ENCODE measurements around the gene TMEM186. TPM values are rescaled to one million over a fixed set of nuclear protein-coding genes. Genes with fewer than 3 reads are reported as not detected.
A peak's percentile ranks its signal among the peaks of the same experiment; 100 is the strongest.
"Not testable (repeated sequence)": the region's sequence is repeated elsewhere in the genome, so short reads cannot be mapped to it uniquely, and the experiment has no call there.

Gene TMEM186
- total RNA-seq, 1 donor from 2014 or later = 9.6 TPM

DNA sequence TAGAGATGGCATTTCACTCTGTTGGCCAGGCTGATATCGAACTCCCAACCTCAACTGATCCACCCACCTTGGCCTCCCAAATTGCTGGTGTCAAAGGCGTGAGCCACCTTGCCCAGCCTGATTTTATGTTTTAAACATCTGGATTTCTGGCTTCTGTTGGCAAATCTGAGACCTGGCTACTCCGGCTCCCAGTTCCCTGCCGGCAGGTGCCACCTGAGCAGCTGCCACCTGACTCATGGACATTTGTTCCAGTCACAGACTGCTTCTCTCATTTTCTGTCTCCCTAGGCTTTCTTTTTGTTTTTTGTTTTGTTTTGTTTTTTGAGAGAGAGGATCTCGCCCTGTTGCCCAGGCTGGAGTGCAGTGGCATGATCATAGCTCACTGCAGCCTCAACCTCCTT is 9.8 kb upstream of the TMEM186 start:
- H3K9me3 Mint-ChIP-seq (ENCODE audit: unreplicated experiment) = no peaks in the 10 kb centered on the region
- peaks cover 3% of the 10 kb centered on the region for H3K4me1 Mint-ChIP-seq (ENCODE audit: low read depth, unreplicated experiment)
- H3K36me3 ChIP-seq (ENCODE audit: insufficient read depth, low read length) = peaks cover 83% of the 10 kb centered on the region
- no peak overlapping the region for H3K27ac Mint-ChIP-seq (ENCODE audit: unreplicated experiment)
- peaks cover 94% of the 10 kb centered on the region for H4K20me1 ChIP-seq (ENCODE audit: insufficient read depth, low read length)
- H3K27me3 ChIP-seq (ENCODE audit: insufficient read depth, low read length) = no peaks in the 10 kb centered on the region
- H3K9ac ChIP-seq (ENCODE audit: low read length) = no peak overlapping the region
- H3K4me3 ChIP-seq (ENCODE audit: insufficient read depth, low read depth, low read length) = no peak overlapping the region
- no peak for DNase-seq (ENCODE audit: low read depth)
- no peaks in the 10 kb centered on the region for H3K4me1 ChIP-seq (ENCODE audit: insufficient read depth, low read length)
- no peak overlapping the region for H3K27ac ChIP-seq (ENCODE audit: low read depth, low read length)
- H3K9me3 ChIP-seq (ENCODE audit: insufficient read depth, low read depth, low read length) = no peaks in the 10 kb centered on the region
- H2AFZ ChIP-seq (ENCODE audit: low read depth, low read length) = no peak overlapping the region
- no peak for FAIRE-seq
- no peak for TF ChIP-seq CTCF (IDR thresholded peaks at IDR 0.05; ENCODE audit: insufficient read depth, low read depth, low read length)
- no peak for TF ChIP-seq EZH2 (IDR thresholded peaks at IDR 0.05; ENCODE audit: insufficient read depth, low read length)
- no peak overlapping the region for H3K4me3 Mint-ChIP-seq (ENCODE audit: unreplicated experiment)
- no peak overlapping the region for H3K4me2 ChIP-seq (ENCODE audit: low read length)
- H3K79me2 ChIP-seq (ENCODE audit: insufficient read depth, low read length) = peaks cover 76% of the 10 kb centered on the region
- H3K36me3 Mint-ChIP-seq (ENCODE audit: low read depth, unreplicated experiment) = peaks cover 15% of the 10 kb centered on the region
- no peaks in the 10 kb centered on the region for H3K27me3 Mint-ChIP-seq (ENCODE audit: low read depth, unreplicated experiment)

GRCh38 chr16:8806272-8806983 is 9.0 kb upstream of the TMEM186 start:
- H3K27ac ChIP-seq (ENCODE audit: low read depth, low read length) = no peak overlapping the region
- no peaks in the 10 kb centered on the region for H3K4me1 ChIP-seq (ENCODE audit: insufficient read depth, low read length)
- Mint-ChIP-seq H3K36me3 (ENCODE audit: low read depth, unreplicated experiment) (peaks cover 13% of the 10 kb centered on the region), H3K4me3 (ENCODE audit: unreplicated experiment) (no peak overlapping the region), H3K27me3 (ENCODE audit: low read depth, unreplicated experiment) (no peaks in the 10 kb centered on the region), H3K9me3 (ENCODE audit: unreplicated experiment) (no peaks in the 10 kb centered on the region), H3K4me1 (ENCODE audit: low read depth, unreplicated experiment) (no peaks in the 10 kb centered on the region), H3K27ac (ENCODE audit: unreplicated experiment) (peak overlapping the region; percentile 26)
- peaks cover 83% of the 10 kb centered on the region for H3K79me2 ChIP-seq (ENCODE audit: insufficient read depth, low read length)
- FAIRE-seq (no peak), DNase-seq (ENCODE audit: low read depth) (no peak)
- H3K36me3 ChIP-seq (ENCODE audit: insufficient read depth, low read length) = peaks cover 83% of the 10 kb centered on the region
- no peak overlapping the region for H3K9ac ChIP-seq (ENCODE audit: low read length)
- no peaks in the 10 kb centered on the region for H3K27me3 ChIP-seq (ENCODE audit: insufficient read depth, low read length)
- no peaks in the 10 kb centered on the region for H3K9me3 ChIP-seq (ENCODE audit: insufficient read depth, low read depth, low read length)
- H2AFZ ChIP-seq (ENCODE audit: low read depth, low read length) = no peak overlapping the region
- peaks cover 93% of the 10 kb centered on the region for H4K20me1 ChIP-seq (ENCODE audit: insufficient read depth, low read length)
- H3K4me3 ChIP-seq (ENCODE audit: insufficient read depth, low read depth, low read length) = no peak overlapping the region
- no peak for TF ChIP-seq CTCF (IDR thresholded peaks at IDR 0.05; ENCODE audit: insufficient read depth, low read depth, low read length)
- no peak for TF ChIP-seq EZH2 (IDR thresholded peaks at IDR 0.05; ENCODE audit: insufficient read depth, low read length)
- no peak overlapping the region for H3K4me2 ChIP-seq (ENCODE audit: low read length)

GRCh38 chr16:8804313-8804712 is 6.9 kb upstream of the TMEM186 start:
- H3K9ac ChIP-seq (ENCODE audit: low read length) = no peak overlapping the region
- H2AFZ ChIP-seq (ENCODE audit: low read depth, low read length) = no peak overlapping the region
- Mint-ChIP-seq H3K27me3 (ENCODE audit: low read depth, unreplicated experiment) (no peaks in the 10 kb centered on the region), H3K4me1 (ENCODE audit: low read depth, unreplicated experiment) (peaks cover 6% of the 10 kb centered on the region), H3K27ac (ENCODE audit: unreplicated experiment) (no peak overlapping the region), H3K4me3 (ENCODE audit: unreplicated experiment) (no peak overlapping the region), H3K9me3 (ENCODE audit: unreplicated experiment) (no peaks in the 10 kb centered on the region), H3K36me3 (ENCODE audit: low read depth, unreplicated experiment) (peaks cover 11% of the 10 kb centered on the region)
- no peaks in the 10 kb centered on the region for H3K27me3 ChIP-seq (ENCODE audit: insufficient read depth, low read length)
- FAIRE-seq (no peak), DNase-seq (ENCODE audit: low read depth) (no peak)
- peaks cover 70% of the 10 kb centered on the region for H3K36me3 ChIP-seq (ENCODE audit: insufficient read depth, low read length)
- no peak overlapping the region for H3K27ac ChIP-seq (ENCODE audit: low read depth, low read length)
- peaks cover 96% of the 10 kb centered on the region for H4K20me1 ChIP-seq (ENCODE audit: insufficient read depth, low read length)
- no peak overlapping the region for H3K4me3 ChIP-seq (ENCODE audit: insufficient read depth, low read depth, low read length)
- H3K79me2 ChIP-seq (ENCODE audit: insufficient read depth, low read length) = peaks cover 99% of the 10 kb centered on the region
- peaks cover 2% of the 10 kb centered on the region for H3K4me1 ChIP-seq (ENCODE audit: insufficient read depth, low read length)
- H3K4me2 ChIP-seq (ENCODE audit: low read length) = no peak overlapping the region
- no peak for TF ChIP-seq EZH2 (IDR thresholded peaks at IDR 0.05; ENCODE audit: insufficient read depth, low read length)
- TF ChIP-seq CTCF (IDR thresholded peaks at IDR 0.05; ENCODE audit: insufficient read depth, low read depth, low read length) = no peak
- no peaks in the 10 kb centered on the region for H3K9me3 ChIP-seq (ENCODE audit: insufficient read depth, low read depth, low read length)

- DNase-seq (ENCODE audit: low read depth); H3K9me3 Mint-ChIP-seq (ENCODE audit: unreplicated experiment); H3K4me3 Mint-ChIP-seq (ENCODE audit: unreplicated experiment); H3K9me3 ChIP-seq (ENCODE audit: insufficient read depth, low read depth, low read length); H3K4me2 ChIP-seq (ENCODE audit: low read length); H3K27ac Mint-ChIP-seq (ENCODE audit: unreplicated experiment); H3K27ac ChIP-seq (ENCODE audit: low read depth, low read length); H3K9ac ChIP-seq (ENCODE audit: low read length); H3K27me3 ChIP-seq (ENCODE audit: insufficient read depth, low read length); H3K36me3 Mint-ChIP-seq (ENCODE audit: low read depth, unreplicated experiment); H3K4me1 Mint-ChIP-seq (ENCODE audit: low read depth, unreplicated experiment); H2AFZ ChIP-seq (ENCODE audit: low read depth, low read length); H3K27me3 Mint-ChIP-seq (ENCODE audit: low read depth, unreplicated experiment); H3K4me1 ChIP-seq (ENCODE audit: insufficient read depth, low read length); H3K4me3 ChIP-seq (ENCODE audit: insufficient read depth, low read depth, low read length); FAIRE-seq: not testable (repeated sequence)
- Histone ChIP-seq H4K20me1 (ENCODE audit: insufficient read depth, low read length) (peaks cover 94% of the 10 kb centered on the region), H3K79me2 (ENCODE audit: insufficient read depth, low read length) (peaks cover 99% of the 10 kb centered on the region), H3K36me3 (ENCODE audit: insufficient read depth, low read length) (peaks cover 69% of the 10 kb centered on the region)
These were observed 6.3 kb upstream of the TMEM186 start for GRCh38 chr16:8803733-8804132.
